Measurements from ENCODE around the gene GABARAPL2. TPM values are rescaled to one million over a fixed set of nuclear protein-coding genes. Genes with fewer than 3 reads are reported as not detected.

The GABARAPL2 gene
- polyA plus RNA-seq, 2 of the 4 experiments (the other 2 are of a cell fraction): 80.6 to 107 TPM

GRCh38 chr16:75578725-75579124, 12.5 kb downstream of the GABARAPL2 start:
- Histone ChIP-seq H3K4me2 (no peak overlapping the region), H3K27ac (no peak overlapping the region), H3K4me3 (no peak overlapping the region), H3K9me3 (no peaks in the 10 kb centered on the region), H3K4me1 (no peaks in the 10 kb centered on the region)
- no peak for TF ChIP-seq RCOR1 (IDR thresholded peaks at IDR 0.05; ENCODE audit: low read depth, low read length)
- TF ChIP-seq PBX3 (IDR thresholded peaks at IDR 0.05): no peak
- no peak for TF ChIP-seq CTCF (IDR thresholded peaks at IDR 0.05)
- FAIRE-seq (no peak), ATAC-seq (no peak), DNase-seq (ENCODE audit: low read depth in 1 of 2, low spot score in 1 of 2) (no peak)
- 90% methylated on average over 2 of the region's 2 CpGs for WGBS (ENCODE audit: missing lambda C conversion rate)
- ChIA-PET CTCF (interaction anchor here (1.1 to 1.3 kb wide), 3 partner anchors 10 to 43 kb away, joined by 3 read pairs; no protein-coding TSS in a partner anchor), POLR2A (no interaction called here)

- no peaks in the 10 kb centered on the region for H3K9me3 ChIP-seq
- CTCF ChIA-PET: interaction anchor here (0.5 to 1.3 kb wide), 3 partner anchors 9 to 1540 kb away, joined by 3 read pairs; no protein-coding TSS in a partner anchor
- no peak overlapping the region for H3K4me3 ChIP-seq
- no peak for FAIRE-seq
- WGBS (ENCODE audit: missing lambda C conversion rate): 87% methylated on average over 7 of the region's 7 CpGs
- POLR2A ChIA-PET: no interaction called here
- no peak for TF ChIP-seq NR3C1 (IDR thresholded peaks at IDR 0.05)
- no peak for TF ChIP-seq ZC3H11A (IDR thresholded peaks at IDR 0.05)
- no peak for TF ChIP-seq HES2 (IDR thresholded peaks at IDR 0.05)
- no peak overlapping the region for H3K4me2 ChIP-seq
- ATAC-seq: no peak
- no peaks in the 10 kb centered on the region for H3K4me1 ChIP-seq
- no peak for DNase-seq (ENCODE audit: low read depth in 1 of 2, low spot score in 1 of 2)
- no peak overlapping the region for H3K27ac ChIP-seq
Observed at GRCh38 chr16:75579281-75579834, 13.2 kb downstream of the GABARAPL2 start.

GRCh38 chr16:75584108-75584507, 17.9 kb downstream of the GABARAPL2 start:
- 89% methylated on average over 3 of the region's 3 CpGs for WGBS (ENCODE audit: missing lambda C conversion rate)
- TF ChIP-seq CBX2 (IDR thresholded peaks at IDR 0.05; ENCODE audit: borderline replicate concordance, low read depth): no peak
- Histone ChIP-seq H3K4me1 (no peaks in the 10 kb centered on the region), H3K9me3 (no peaks in the 10 kb centered on the region), H3K4me3 (no peak overlapping the region), H3K27ac (no peak overlapping the region), H3K4me2 (no peak overlapping the region)
- ChIA-PET CTCF (no interaction called here), POLR2A (no interaction called here)
- DNase-seq (ENCODE audit: low read depth in 1 of 2, low spot score in 1 of 2) (no peak), ATAC-seq (no peak), FAIRE-seq (no peak)

GRCh38 chr16:75588716-75589115, 22.5 kb downstream of the GABARAPL2 start:
- no peak overlapping the region for H3K4me3 ChIP-seq
- CTCF ChIA-PET: interaction anchor here (0.9 to 1.0 kb wide), 3 partner anchors 9 to 116 kb away, joined by 3 read pairs; no protein-coding TSS in a partner anchor
- FAIRE-seq: no peak
- no peak for ATAC-seq
- POLR2A ChIA-PET: no interaction called here
- no peaks in the 10 kb centered on the region for H3K9me3 ChIP-seq
- DNase-seq (ENCODE audit: low read depth in 1 of 2, low spot score in 1 of 2): no peak
- WGBS (ENCODE audit: missing lambda C conversion rate): 87% methylated on average over 4 of the region's 4 CpGs
- H3K4me1 ChIP-seq: no peaks in the 10 kb centered on the region
- H3K4me2 ChIP-seq: no peak overlapping the region
- H3K27ac ChIP-seq: no peak overlapping the region
- no peak for TF ChIP-seq ATOH8 (CRISPR knock-in tag; IDR thresholded peaks at IDR 0.05; ENCODE audit: low read depth)
- no peak for TF ChIP-seq POLR2A (IDR thresholded peaks at IDR 0.05; ENCODE audit: low read length)
- TF ChIP-seq FOSL2 (IDR thresholded peaks at IDR 0.05): no peak
- no peak for TF ChIP-seq FOSL2 (CRISPR knock-in tag; IDR thresholded peaks at IDR 0.05)
- TF ChIP-seq HES2 (IDR thresholded peaks at IDR 0.05): no peak
- no peak for TF ChIP-seq ZSCAN20 (CRISPR knock-in tag; IDR thresholded peaks at IDR 0.05)
- no peak for TF ChIP-seq MAZ (IDR thresholded peaks at IDR 0.05; ENCODE audit: borderline replicate concordance, low read depth, low read length)
- TF ChIP-seq EP300 (IDR thresholded peaks at IDR 0.05): no peak
- TF ChIP-seq FOXS1 (CRISPR knock-in tag; IDR thresholded peaks at IDR 0.05): no peak
- no peak for TF ChIP-seq HMGXB4 (CRISPR knock-in tag; IDR thresholded peaks at IDR 0.05; ENCODE audit: borderline replicate concordance)
- no peak for TF ChIP-seq CHD2 (IDR thresholded peaks at IDR 0.05; ENCODE audit: low read length, partially characterized antibody)
- TF ChIP-seq E2F6 (IDR thresholded peaks at IDR 0.05; ENCODE audit: borderline replicate concordance, low read depth): no peak
- TF ChIP-seq BCL3 (IDR thresholded peaks at IDR 0.05): no peak
- TF ChIP-seq HOXB5 (CRISPR knock-in tag; IDR thresholded peaks at IDR 0.05): no peak
